Measurements from ENCODE around the gene STOML2.

Gene STOML2

DNA sequence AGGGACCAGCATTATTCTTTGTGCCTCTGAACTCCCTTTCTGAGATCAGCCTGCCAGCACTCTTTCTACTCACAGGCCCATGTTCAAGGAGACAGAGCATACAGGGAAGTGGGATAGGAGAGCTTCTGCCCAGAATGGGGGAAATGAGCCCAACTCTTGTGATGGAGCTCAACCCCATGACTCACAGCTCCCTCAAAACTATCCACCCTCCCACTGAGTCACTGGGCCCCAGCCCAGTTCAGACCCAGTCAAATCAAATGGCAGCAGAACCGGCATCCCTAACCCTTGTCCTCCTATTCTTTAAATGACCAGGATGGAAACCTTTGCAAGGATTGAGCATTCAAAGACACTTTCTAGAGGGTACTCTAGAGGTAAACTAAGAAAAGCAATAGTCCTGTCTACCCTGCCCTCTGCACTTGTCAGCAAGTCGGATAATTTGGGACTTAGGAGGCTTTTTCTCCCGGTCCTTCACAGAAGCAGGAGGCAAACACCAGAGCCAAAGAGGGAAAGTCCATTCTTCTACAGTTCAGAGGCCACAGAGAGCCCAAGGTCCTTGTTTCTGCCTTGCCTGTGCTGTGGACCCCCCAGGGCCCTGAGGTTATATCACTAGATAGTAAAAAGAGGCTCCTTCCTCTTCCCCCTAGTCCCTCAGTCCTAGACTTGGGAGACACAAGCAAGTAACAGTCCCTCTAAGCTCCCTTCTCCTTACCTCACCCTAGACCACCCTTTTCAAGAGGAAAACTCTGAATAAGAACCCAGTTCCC is 9.5 kb upstream of the STOML2 start:
- H3K4me1 Mint-ChIP-seq, result peaks cover 64% of the 10 kb centered on the region
- H3K9me3 Mint-ChIP-seq, result no peaks in the 10 kb centered on the region
- no peak for ATAC-seq
- H3K27ac Mint-ChIP-seq, result peak overlapping the region; percentile 88
- peak overlapping the region; percentile 76 for H3K4me3 Mint-ChIP-seq
- no peaks in the 10 kb centered on the region for H3K27me3 Mint-ChIP-seq
- H3K36me3 Mint-ChIP-seq, result no peaks in the 10 kb centered on the region

DNA sequence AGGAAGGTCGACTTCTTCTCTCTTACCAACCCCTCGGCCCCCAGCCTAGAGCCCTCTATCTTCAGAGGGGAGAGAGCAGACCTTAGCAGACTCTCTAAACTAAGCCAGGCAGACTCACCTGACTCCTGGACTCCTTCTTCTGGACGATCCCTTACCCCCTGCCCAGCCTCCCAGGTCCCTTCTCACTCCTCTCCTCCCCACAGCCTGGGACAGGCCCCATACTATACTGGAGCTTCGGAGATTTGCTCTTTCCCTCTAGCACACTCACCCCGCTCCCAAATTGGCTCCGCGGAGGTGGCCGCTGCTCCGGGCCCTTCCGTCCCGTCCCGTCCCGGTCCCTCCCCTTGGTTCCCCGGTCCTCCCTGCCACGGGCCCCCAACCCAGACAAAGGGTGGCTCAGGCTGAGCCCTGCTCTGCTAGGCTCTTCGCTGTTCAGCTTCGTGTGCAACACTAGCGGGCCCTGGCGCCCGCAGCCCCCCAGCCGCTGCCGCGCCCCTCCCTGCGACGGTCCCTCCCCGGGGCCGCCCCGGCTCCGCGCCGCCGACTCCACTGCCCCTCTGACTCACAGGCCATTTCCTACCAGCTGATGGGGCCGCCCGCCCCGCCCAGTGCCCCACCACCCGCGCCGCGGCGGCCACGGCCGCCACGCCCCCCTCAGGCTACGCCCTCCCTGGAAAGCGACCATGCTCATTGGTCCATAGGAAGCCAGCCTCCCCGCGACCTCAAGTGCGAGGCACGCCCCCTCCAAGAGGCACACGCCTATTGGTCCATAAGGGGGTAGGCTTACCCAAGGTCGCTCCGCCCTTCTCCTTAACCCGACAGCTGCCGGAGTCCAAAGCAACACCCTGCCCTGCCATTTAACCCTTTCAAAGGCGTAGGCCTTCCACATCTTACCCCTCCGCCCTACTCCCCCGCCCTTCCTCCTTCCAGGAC is 8.3 kb upstream of the STOML2 start:
- peak; percentile 89 for ATAC-seq

DNA sequence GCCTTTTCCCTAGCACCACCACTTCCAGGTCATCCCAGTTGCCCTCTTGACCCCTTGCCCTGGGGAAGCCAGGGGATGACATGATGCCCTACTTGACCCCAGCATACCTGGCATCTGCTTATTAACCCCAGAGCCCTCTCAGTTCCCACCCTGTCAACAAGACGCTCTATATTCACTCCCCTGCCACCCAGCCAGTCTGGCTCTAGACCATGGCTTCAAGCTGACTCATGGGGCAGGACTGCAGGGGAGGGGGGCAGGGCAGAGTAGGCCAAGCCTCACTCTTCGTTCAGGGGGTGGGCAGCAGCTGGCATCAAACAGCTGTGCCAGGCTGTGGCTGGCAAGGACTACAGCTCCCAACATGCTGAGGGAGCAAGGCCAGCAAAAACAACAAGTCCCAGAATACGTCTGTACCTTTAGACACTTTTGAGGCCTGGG is 7.4 kb upstream of the STOML2 start:
- Mint-ChIP-seq H3K27ac (peak overlapping the region; percentile 88), H3K36me3 (peaks cover 10% of the 10 kb centered on the region), H3K9me3 (no peaks in the 10 kb centered on the region), H3K27me3 (no peaks in the 10 kb centered on the region), H3K4me1 (peaks cover 48% of the 10 kb centered on the region), H3K4me3 (no peak overlapping the region)
- ATAC-seq, result no peak

More for the DNA sequence above, 8.3 kb upstream of the STOML2 start:
- H3K27ac Mint-ChIP-seq, result peak overlapping the region; percentile 88
- H3K36me3 Mint-ChIP-seq, result peaks cover 1% of the 10 kb centered on the region
- no peaks in the 10 kb centered on the region for H3K27me3 Mint-ChIP-seq
- no peaks in the 10 kb centered on the region for H3K9me3 Mint-ChIP-seq
- H3K4me1 Mint-ChIP-seq, result peaks cover 57% of the 10 kb centered on the region
- H3K4me3 Mint-ChIP-seq, result peak overlapping the region; percentile 76

DNA sequence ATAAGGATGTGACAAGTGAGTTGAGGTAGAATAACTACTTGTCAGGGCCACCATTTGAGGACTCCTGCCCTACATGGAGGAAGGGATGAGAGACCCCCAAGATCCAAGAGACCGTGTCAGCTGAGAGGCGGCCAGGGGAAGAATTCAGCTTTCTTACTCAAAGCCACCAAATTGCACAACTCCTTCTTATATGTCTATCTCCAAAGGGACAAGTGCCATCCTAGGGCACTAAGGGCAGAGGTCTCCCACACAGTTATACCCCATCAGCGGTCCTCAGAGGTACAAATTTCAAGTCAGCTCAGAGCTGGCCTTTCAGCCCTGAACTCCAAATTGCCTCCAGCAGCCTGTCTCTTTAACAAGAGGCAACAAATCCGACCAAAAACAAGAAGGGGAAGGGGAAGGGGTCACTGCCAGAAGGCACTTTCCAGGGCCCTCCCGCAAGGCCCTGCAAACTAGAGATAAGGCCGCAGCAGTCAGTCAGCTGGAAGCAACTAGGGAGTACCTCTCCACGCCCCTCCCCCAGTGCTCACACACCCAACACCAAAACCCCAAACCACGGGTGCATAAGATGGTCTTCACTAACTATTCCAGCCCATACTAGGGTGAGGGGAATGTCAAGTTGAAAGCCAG is 6.1 kb upstream of the STOML2 start:
- ATAC-seq, result no peak
- Mint-ChIP-seq H3K4me3 (no peak overlapping the region), H3K4me1 (peaks cover 35% of the 10 kb centered on the region), H3K27me3 (no peaks in the 10 kb centered on the region), H3K9me3 (no peaks in the 10 kb centered on the region), H3K27ac (no peak overlapping the region), H3K36me3 (peaks cover 16% of the 10 kb centered on the region)

DNA sequence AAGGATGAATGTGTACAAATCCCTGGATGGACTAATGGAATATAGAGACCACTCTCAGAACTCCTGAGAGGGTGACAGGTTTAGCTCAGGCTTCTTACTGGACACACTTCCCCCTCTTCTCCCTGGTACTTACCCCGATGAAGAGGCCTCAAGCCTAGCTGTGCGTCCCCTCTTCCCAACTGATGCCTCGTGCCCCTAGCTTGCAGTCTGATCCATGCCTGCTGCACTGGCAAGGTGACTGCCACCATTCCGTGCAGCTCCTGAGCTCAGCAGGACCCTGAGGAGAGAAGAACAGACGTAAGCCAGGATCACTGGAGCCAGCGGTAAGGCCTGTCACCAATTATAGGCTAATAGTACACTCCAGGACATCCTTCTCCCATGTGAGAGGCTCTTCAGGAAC is 5.5 kb upstream of the STOML2 start:
- no peak for ATAC-seq
- H3K4me1 Mint-ChIP-seq, result peaks cover 34% of the 10 kb centered on the region
- H3K27me3 Mint-ChIP-seq, result no peaks in the 10 kb centered on the region
- H3K27ac Mint-ChIP-seq, result no peak overlapping the region
- H3K9me3 Mint-ChIP-seq, result no peaks in the 10 kb centered on the region
- peaks cover 16% of the 10 kb centered on the region for H3K36me3 Mint-ChIP-seq
- H3K4me3 Mint-ChIP-seq, result no peak overlapping the region

DNA sequence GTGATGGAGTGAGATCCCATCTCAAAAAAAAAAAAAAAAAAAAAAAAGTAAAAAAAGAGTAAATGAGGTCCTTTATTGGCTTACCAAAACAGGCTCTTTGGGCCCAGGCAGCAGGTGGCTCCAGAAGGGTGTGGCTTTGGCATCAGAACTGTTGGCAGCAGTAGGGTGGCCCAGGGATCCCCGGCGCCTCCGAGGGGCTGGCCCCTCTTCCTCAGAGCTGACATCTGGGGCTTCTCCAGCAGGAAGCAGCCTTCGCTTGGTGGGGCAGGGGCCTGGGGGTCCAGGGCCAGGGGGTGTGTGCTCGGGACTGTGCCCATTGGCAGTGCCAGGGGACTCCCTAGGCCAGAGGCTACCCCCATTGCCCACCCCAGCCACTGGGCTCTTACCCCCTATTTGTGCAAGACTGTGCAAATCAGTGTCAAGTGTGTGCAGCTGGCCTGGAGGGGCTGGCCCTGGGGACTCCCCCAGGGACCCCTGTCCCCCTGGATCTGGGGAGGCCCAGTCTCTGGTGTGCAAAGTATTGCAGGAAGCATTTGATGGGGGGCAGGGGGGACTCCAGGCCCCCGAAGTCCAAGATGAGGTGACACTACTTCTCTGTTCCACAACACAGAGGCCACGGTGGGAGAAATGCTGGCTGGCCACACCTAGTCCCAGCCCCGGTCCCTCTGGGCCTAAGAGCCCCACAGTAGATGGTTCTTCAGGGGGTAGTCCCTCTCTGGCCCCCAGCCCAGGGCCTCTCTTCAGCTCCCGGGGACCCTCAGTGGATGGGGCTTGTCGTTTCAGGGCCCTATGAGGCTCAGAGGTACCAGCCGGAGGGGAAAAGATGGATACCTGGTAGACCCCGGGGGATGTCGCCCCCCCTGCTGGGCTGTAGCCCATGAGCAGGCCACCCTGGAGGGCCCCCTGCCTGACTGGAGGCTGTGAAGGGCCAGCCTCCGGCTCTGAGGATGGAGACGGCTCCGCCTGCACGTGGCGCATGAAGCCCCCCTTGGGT is 4.7 kb upstream of the STOML2 start:
- Mint-ChIP-seq H3K36me3 (peaks cover 16% of the 10 kb centered on the region), H3K27me3 (no peaks in the 10 kb centered on the region), H3K4me1 (peaks cover 37% of the 10 kb centered on the region)

DNA sequence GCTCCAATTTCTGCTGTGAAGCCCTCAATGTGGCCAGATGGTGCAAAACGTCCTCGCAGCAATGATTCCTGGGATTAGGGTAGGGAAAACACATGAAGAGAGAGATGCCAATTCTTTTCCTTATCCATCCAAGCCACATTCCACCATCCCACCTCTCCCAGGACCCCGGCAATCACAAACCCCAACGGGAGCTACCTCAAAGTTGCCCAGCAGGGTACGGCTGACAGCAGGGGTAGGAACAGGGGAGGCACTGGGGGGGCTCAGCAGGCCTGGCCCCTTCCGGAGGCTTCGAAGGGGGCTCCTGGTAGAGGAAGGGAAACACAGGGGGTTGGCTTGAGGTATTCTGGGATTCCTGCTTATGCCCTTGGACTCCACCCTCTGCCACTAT is 3.4 kb upstream of the STOML2 start:
- no peak overlapping the region for H3K4me3 Mint-ChIP-seq
- H3K27ac Mint-ChIP-seq, result no peak overlapping the region
- H3K36me3 Mint-ChIP-seq, result peaks cover 17% of the 10 kb centered on the region
- no peaks in the 10 kb centered on the region for H3K9me3 Mint-ChIP-seq
- no peaks in the 10 kb centered on the region for H3K27me3 Mint-ChIP-seq
- H3K4me1 Mint-ChIP-seq, result peaks cover 39% of the 10 kb centered on the region
- no peak for ATAC-seq

More for the DNA sequence above, 4.7 kb upstream of the STOML2 start:
- ATAC-seq, result no peak
- H3K9me3 Mint-ChIP-seq, result no peaks in the 10 kb centered on the region
- no peak overlapping the region for H3K27ac Mint-ChIP-seq
- no peak overlapping the region for H3K4me3 Mint-ChIP-seq

DNA sequence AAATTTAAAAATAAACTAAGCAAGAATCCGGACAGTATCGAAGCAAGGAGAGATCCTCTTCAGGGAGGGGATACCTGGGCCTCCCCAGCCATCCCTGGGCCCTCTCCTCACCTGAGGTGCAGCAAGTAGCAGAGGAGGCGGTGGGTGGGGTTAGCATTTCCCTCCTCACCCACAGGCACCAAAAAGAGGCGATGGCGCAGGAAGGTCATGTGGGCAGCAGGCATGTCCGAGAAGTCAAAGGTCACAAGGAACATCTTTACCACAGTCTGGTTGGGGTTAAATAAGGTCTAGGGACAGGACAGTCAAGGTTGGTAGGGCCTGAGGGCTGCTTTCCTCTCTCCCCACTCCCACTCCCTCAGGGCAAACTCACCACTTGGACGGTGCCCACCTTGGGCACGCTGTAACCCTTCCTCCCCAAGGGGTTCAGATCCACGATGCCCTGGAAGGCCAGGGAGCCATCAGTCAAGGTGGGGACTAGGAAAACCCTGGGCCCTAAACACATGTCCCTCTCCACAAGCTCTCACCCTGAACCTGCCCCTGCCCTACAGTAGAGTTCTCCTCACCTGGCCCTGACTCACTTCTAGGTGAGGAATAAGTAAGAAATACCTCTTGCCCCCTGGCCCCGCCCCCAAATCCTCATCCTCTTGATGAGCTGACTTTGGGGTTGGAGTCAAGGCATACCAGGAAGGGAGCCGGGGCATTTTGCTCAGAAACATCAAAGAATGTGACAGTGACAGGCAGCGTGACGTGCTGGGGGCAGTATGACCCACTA is 2.8 kb upstream of the STOML2 start:
- Mint-ChIP-seq H3K9me3 (no peaks in the 10 kb centered on the region), H3K4me1 (peaks cover 39% of the 10 kb centered on the region), H3K36me3 (peaks cover 23% of the 10 kb centered on the region), H3K4me3 (no peak overlapping the region), H3K27ac (no peak overlapping the region), H3K27me3 (no peaks in the 10 kb centered on the region)
- ATAC-seq, result no peak

DNA sequence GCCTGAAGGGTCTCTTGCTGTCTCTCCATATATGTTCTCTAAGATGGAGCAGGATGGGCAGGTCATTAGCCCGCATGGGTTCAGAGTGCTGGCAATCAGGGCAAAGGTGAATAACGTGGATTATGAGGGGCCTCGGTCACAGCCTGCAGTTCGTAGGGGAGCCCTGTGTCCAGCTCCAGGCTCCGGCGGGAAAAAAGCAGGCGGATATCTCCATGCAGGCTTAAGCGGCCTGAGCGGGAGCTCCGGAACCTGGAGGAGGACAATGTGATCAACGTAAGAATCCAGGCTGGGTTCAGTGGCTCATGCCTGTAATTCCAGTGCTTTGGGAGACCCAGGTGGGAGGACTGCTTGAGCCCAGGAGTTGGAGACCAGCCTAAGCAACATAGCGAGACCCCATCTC is 2.2 kb upstream of the STOML2 start:
- no peak overlapping the region for H3K27ac Mint-ChIP-seq
- peaks cover 28% of the 10 kb centered on the region for H3K36me3 Mint-ChIP-seq
- H3K4me3 Mint-ChIP-seq, result no peak overlapping the region
- no peak for ATAC-seq
- no peaks in the 10 kb centered on the region for H3K27me3 Mint-ChIP-seq
- H3K9me3 Mint-ChIP-seq, result no peaks in the 10 kb centered on the region
- H3K4me1 Mint-ChIP-seq, result peaks cover 39% of the 10 kb centered on the region

DNA sequence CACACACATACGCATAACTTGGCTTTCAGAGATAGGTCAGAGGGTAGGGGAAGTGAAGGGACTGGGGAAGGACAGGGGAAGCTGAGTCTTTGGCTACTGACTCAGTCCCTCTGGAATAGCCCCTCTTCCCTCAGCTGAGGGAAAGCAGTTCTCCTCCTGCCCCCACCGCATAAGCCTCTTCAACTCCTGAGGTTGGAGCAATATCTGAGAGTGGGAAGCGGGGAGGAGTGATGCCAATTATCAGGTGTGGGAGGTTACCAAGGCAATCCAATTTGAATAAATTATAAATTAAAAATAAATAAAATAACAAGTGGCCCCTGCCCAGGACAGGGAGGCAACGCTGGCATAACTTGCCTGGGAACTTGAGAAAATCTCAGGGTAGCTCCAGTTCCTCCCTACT is 1.7 kb upstream of the STOML2 start:
- no peaks in the 10 kb centered on the region for H3K9me3 Mint-ChIP-seq
- H3K27me3 Mint-ChIP-seq, result no peaks in the 10 kb centered on the region
- no peak overlapping the region for H3K4me3 Mint-ChIP-seq
- peaks cover 34% of the 10 kb centered on the region for H3K36me3 Mint-ChIP-seq
- no peak for ATAC-seq
- peak overlapping the region; percentile 91 for H3K27ac Mint-ChIP-seq
- peaks cover 38% of the 10 kb centered on the region for H3K4me1 Mint-ChIP-seq

DNA sequence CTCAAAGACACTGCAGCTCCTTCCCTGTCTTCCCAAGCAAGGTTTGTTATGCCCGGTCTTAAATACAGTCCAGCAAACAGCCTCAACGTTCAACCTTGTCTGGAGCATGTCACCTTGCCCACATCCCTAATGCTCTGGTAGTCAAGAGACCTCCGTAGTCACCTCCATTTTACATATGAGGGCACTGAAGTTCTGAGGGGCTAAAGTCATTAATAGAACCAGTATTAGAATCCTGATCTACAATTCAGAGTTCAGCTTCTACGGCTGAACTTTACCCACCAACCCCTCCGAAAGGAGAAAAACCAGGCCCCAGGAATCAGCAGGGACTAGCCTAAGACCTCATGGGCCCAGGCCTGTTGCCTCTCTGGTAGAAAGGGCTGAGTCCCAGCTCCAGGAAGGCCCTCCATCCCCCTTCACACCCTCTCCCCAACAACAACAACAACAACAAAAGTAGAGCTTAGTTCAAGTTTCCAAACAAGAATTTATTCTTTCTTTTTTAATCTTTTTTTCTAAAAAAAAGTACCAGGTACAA is 795 bp upstream of the STOML2 start:
- Mint-ChIP-seq H3K27ac (peak overlapping the region; percentile 91), H3K27me3 (no peaks in the 10 kb centered on the region), H3K9me3 (no peaks in the 10 kb centered on the region), H3K4me1 (peaks cover 35% of the 10 kb centered on the region), H3K4me3 (peak overlapping the region; percentile 82), H3K36me3 (peaks cover 42% of the 10 kb centered on the region)
- no peak for ATAC-seq

DNA sequence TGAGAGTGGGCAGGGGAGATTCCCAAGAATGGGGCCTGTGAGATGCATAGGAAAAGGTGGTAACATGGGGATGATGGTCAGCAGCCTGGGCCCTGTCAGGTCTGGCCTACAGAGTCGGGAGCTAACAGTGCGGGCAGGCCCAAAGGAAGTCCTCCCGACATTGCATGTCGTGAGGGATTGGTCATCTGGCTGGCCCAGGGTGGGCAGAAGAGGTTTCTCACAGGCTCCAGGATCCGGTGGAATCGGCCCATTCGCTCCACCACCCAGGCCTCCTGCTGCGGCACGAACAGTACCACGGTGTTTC is 514 bp downstream of the STOML2 start:
- no peaks in the 10 kb centered on the region for H3K27me3 Mint-ChIP-seq
- no peaks in the 10 kb centered on the region for H3K9me3 Mint-ChIP-seq
- peaks cover 44% of the 10 kb centered on the region for H3K36me3 Mint-ChIP-seq
- peak overlapping the region; percentile 91 for H3K27ac Mint-ChIP-seq
- no peak for ATAC-seq
- H3K4me3 Mint-ChIP-seq, result peak overlapping the region; percentile 82
- peaks cover 42% of the 10 kb centered on the region for H3K4me1 Mint-ChIP-seq

DNA sequence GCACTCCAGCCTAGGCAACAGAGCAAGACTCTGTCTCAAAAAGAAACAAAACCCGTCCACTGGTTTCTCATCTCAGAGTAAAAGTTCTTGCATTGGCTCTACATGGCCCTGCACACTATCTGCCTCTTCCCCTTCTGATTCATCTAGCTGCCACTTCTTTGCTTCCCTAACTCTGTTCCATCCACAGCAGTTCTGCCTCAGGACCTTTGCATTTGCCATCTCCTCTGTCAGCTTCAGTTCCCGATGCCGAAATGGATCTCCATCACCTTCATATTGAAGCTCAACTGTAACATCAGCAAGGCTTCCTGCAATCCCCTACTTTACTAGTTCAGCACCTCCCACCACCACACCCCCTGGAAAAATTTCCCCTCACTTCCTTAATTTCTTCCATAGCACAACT is 5.4 kb downstream of the STOML2 start:
- Mint-ChIP-seq H3K9me3 (no peaks in the 10 kb centered on the region), H3K27me3 (no peaks in the 10 kb centered on the region), H3K36me3 (peaks cover 44% of the 10 kb centered on the region), H3K27ac (no peak overlapping the region), H3K4me3 (no peak overlapping the region), H3K4me1 (peaks cover 65% of the 10 kb centered on the region)
- no peak for ATAC-seq

Data from stimulated activated memory B cell treated with anti-CD40 and anti-IgM and Interleukin-4, amounts not matched to agents 10 μg/mL and 1 μg/mL and 100 μg/mL, for 72 hours (primary cell).